Left cardiac atrium (tissue), 4 donors: ENCODE results near the gene CALB2. TPM values are rescaled to one million over a fixed set of nuclear protein-coding genes. Genes with fewer than 3 reads are reported as not detected.

ENCODE experiments used
- ATAC-seq, 2 donors: fragments of 200-7000 bp; cut with Tn5 transposase; one replicate each; pipeline ENCODE4 v1.9.1; 2020; ENCODE audit warnings: mild to moderate bottlenecking in 2 of 2, moderate library complexity in 2 of 2
- DNase-seq: peaks from one replicate; pipeline ENCODE4 v3.0.0-alpha.2; 2020
- intact Hi-C, 2 donors: fragments of 100-400 bp; cut with DNase I; formaldehyde crosslinking; loops; one replicate each; pipeline versions ENCODE4 v1.14.1 to v1.15.1; 2022 to 2023
- total RNA-seq, 2 donors: library from RNA; stranded (reverse); fragmentation: NEBNext Ultra II Directional; extraction: Animal tissue kit (Norgen Biotek cat#: 25700); gene quantifications; one replicate each; pipeline ENCODE4 v1.2.1, GENCODE V29; 2021
- donor health status: DM: no; HTN: yes; CAD: no.
- donor health status: DM: no; HTN: yes; CAD: no; lungs with severe emphysema.
- donor health status: DM: yes; HTN: yes; CAD: no.
- donor health status: Dilated cardiomyopathy.

The CALB2 gene
- total RNA-seq, 2 donors from 2014 or later, result 25.9 to 30.8 TPM

DNA sequence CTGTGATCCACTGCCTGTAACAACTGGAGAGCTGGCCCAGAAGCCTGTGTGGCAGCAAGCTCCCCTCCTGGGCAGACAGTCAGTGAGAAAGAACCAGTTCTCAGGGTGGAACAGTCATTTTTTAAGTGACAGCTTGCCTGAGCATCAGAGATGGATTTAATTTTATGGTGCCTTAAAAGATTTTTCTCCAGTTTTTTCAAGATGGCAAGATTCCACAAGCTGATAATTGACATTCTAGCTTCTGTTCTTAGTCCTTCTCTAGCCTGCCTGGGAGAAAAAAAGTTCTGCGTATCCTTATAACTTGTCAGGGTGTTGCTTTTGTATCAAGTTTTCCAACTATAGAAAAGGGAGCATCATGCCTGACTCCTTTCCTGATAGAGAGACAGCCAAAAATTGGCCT is 21.2 kb downstream of the CALB2 start:
- intact Hi-C loops, result no loop called here
- ATAC-seq, result no peak
- no peak for DNase-seq

DNA sequence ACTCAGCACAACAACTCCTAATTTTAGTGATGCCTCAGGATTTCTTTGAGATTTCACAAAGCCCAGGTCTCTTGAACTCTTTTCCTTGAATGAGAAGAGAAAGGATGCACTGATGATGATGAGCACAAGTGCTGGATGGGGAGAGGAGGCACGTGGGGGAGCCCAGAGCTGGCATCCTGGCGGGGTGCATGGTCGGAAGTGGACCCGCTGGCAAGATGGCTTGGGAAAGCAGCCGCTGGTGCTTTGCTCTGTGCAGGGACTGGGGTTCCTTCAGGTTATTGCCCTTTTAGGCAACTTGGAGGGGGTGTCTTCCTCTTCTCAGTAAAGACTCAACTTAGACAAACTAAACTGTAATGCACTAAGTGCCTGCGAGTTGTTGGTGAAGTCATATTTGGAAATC is 22.3 kb downstream of the CALB2 start:
- ATAC-seq (no peak), DNase-seq (no peak)
- intact Hi-C loops, result no loop called here

DNA sequence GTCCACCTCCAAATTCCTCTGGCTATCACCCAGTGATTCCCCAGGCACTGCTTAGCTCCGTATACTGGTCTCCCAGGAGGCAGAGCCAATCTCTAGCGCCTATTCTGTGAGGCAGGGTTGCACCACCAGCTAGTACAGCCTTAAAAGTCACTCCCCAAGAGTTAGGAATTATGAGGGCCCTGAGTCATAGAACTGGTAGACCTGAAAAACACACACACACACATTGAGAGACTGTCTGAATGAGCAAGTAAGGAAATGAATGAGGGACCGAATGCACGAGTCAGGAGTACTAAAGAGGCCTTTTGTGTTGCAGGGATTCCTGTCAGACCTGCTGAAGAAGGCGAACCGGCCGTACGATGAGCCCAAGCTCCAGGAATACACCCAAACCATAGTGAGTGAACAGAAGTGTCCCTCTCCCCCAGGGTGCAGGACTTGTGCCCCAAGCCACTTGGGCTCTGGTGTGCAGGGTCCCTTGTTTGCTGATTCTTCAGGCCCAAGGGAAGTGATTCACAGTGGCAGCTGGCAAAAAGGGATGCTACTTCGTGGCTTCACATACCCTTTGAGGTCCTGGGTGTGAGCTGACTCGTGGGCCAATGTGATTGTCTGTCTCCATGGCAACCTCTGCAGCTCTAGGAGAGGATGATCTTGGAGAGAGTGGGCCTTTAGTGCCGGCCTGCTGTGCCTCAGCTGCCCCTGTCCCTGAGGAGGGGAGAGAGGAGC is 24.7 kb downstream of the CALB2 start:
- intact Hi-C loops, result no loop called here
- peak; percentile 74 to 97 for ATAC-seq
- no peak for DNase-seq

DNA sequence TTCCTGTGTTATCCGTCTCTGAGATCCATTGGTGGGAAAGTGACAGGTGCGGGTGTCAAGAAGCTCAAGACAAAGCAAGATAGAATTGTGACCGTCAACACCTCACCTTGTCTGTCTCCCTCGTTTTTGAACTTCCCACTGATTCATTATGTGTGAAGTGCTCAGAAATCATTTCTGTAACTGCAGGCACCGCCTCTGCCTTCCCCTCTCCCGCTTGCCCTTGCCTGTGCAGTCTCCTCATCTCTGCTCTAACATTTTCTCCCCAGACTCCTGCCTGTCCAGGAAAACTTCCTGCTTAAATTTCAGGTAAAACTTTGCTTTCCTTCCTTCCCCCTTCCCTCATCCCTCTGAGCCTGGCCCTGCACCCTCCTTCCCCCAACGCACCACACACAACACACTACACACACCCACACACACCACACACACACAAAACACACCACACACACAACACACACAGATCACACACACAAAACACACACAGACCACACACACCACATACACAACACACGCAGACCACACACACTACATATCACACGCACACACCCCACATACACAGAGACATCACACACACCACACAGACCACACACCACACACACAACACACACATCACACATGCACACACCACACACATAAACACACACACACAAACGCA is 25.7 kb downstream of the CALB2 start:
- intact Hi-C loops, result no loop called here
- no peak for DNase-seq

DNA sequence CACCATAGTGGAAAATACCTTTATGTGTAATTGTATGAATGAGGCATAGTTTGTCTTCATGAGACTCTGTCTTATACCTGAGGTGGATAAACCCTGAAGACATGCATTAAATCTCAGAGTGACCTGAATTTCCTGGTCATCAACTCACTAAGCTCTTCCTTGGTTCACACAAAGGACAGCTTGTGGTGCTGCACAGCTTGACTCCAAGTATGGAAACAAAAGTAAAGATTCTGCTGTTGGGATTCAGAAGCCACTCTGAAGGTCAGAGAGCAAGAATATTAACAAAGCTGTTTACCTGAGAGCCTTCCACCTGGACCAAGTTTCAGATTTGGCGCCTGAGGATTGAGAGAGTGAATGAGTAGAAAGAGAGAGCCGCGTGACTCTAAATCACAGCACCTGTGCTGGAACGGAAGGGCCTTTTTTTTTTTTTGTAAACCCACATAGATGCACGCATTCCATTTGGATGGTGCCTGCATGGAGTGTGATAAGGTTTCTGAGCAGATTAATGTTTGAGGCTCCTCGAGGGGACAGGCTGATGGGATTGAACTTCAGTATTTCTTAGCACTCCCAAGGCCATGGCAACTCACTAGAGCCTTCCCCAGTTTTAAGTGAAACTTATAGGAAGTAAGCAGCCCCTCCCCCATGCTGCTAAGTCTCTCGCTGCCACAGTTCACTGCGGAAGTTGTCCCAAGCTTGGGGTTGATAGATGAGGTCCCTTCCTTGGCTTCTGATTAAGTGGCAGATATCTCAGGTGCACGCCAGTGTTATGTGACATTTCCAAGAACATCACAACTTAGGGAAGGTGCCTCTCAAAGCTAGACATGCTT is 28.7 kb downstream of the CALB2 start:
- intact Hi-C loops, result no loop called here
- ATAC-seq (no peak), DNase-seq (no peak)

More for the DNA sequence above, 25.7 kb downstream of the CALB2 start:
- ATAC-seq, result no peak

DNA sequence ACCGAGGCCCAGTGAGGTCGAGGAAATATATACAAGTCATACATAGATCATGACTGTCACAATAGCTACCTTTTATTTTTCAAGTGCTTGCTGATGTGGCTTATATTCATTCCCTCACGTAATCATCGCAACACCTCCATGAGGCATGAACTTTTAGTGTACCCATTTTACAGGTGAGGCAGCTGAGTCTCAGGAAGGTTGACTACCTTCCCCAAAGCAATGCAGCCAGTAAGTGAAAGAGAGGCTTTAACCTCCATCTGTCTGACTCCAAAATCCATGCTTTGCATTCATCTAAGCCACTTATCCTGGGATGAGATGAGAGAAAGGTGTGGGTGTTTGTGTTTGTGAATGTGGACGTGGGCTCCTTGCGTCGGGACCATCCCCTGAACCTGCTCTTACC is 30.8 kb downstream of the CALB2 start:
- intact Hi-C loops, result no loop called here
- DNase-seq (no peak), ATAC-seq (no peak)

DNA sequence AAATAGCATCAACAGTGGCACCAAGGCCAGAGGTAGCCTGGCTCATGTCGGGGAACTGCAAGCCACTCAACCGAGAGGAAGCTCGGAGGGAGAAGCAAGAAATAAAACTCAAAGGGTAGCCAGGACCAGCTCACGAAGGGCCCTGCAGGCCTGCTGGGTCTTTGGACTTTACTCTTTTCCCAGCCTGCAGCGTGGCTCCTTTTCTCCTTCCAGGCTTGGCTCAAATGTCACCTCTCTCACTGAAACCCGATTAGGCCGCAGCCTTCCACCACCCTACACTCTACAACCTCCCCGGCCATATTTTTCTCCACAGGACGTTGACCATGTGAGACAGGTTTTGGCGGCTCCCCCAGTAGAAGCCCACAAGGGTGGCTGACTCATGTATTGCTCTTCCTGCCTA is 38.1 kb downstream of the CALB2 start:
- intact Hi-C loops, result no loop called here
- no peak for DNase-seq

DNA sequence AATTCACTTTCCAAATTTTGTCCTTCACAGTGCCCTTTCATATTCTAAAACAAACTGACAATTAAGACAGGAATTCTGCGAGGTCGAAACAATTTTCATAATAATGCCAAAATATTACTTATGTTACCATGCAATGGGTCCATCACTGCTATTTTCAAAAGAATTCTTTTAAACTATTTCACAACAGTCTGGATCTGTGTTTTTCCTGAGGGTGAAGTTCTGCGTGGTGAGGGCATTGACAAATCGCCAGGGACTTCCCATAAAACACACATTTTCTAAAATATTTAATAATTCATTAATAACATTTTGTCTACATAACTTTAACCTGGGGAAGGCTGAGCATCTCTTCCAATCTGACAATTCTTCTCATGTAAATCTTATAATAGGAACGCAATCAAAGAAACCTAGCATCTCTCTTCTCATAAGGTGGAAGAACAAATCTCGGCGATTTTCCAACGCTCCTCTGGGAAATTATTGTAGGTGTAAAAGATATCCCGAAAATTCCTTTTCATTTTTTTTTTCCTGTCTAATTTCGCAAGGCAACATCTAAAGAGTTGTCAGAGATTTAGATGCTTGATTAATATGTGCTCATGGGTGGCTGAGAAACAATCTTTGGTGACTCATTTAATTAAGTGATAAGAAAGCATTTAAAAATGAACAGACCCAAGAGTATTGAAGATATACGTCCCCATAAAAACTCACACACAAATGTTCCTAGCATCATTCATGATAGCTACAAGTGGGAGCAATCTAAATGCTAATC is 41.5 kb downstream of the CALB2 start:
- DNase-seq (no peak), ATAC-seq (peak in 1 of 2 donors; percentile 50)
- intact Hi-C loops, result no loop called here

More for the DNA sequence above, 38.1 kb downstream of the CALB2 start:
- no peak for ATAC-seq

DNA sequence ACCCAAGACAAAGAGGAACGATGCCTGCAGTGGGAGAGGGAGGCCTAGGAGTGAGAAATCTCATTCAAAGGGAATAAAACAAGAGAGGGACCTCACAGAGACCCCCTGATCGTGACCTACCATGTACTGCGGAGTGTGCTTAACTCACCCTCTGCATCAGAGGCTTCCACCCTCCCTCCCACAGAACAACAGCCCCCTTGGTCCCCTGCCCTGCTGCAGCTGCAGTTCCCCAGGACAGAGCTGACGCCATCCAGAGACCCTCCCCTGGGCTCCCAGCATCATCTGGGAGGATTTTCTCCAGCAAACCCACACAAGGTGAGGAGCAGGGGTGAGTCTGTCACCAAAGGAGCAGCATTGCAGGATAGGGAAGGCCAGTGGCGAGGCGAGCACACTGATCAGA is 43.5 kb downstream of the CALB2 start:
- intact Hi-C loops, result no loop called here
- no peak for ATAC-seq
- DNase-seq, result no peak

DNA sequence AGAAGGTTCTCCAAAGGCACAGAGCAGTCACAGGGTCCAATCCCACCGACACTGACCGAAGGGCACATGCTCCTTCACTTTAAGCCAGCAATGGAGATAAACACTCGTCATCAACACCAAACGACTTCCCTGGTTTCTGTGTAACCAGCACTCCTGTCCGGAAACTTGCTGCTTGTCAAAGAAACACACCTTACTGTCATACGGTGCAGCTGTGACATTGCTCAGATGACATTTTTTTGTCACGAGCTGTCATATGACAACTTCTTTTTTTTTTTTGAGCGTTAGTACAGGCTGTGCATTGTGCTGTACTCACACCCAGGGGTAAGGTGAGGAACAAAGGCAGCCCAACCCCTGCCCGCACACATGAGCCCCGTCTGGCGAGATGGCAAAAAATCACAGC is 44.2 kb downstream of the CALB2 start:
- intact Hi-C loops, result no loop called here
- no peak for ATAC-seq
- no peak for DNase-seq

DNA sequence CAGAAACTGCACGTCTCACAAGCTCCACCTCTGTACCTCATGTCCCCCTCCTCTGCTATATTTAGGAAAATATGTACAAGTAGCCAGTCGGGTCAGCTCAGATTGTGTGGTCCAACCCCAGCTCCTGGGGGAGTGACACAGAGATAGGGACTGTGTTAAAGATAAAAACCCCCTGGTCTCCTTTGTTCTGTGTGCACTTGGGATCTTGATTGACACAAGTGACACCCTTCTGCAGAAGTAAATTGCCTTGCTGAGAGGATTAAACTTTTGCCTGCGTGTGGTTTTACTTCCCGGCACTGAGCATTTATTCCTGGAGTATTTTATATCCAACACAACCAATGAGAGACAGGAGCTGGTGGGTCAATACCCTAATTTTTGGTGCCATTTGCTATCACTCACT is 45.8 kb downstream of the CALB2 start:
- no peak for DNase-seq
- no peak for ATAC-seq
- intact Hi-C loops, result no loop called here

DNA sequence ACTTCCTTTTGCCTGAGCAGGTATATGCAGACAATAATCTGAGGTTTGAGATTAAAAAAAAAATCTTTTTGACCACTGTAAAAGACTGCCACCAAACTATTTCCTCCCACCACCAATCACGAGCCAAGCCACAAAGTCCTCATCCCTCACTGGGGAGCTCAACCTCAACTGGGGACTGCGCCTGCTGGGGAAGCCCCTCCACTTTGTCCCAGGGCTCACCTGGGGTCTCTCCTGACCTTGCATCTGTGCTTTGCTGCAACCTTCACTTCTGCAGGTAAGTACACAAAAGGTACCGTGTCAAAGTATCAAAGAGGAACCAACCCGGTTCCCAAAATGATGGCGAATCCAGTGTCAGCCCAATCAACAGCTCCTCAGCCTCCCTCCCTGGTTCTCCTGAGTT is 47.8 kb downstream of the CALB2 start:
- ATAC-seq (no peak), DNase-seq (no peak)
- intact Hi-C loops, result no loop called here

DNA sequence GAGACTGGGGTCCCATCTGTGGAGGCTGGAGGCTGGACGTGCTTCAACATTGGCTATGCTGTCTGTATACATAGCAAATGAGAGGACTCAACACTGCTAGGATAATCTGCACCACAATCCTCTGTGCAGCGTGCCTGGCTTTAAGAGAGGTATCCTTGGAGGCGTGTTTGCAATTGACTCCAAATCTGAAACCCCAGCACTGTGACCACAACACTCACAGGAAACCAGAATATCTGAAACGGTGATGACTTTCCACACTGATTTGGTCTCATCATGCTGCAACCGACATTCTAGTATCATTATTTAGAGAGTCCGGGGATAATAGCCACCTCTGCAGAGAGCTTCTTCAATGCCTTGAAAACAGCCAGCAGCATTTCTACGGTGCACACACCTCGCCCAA is 48.2 kb downstream of the CALB2 start:
- intact Hi-C loops, result no loop called here
- DNase-seq (no peak), ATAC-seq (no peak)

DNA sequence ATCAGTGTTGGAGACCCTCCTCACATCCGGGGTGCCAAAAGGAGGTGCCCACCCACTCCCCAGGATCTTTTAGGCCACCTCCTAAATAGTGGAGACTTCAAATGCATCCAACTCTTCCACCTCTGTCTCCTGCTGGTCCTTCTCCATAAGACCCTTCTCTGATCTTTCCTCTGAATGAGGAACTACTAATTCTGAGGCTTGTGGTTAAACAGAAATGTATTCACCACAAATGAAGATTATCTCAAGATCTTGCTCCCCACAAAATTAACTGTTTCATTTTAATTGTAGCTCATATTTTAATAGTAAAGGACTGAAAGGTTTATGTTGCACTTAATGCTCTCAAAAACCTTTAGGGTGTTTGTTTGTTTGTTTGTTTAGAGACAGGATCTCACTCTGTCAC is 49.2 kb downstream of the CALB2 start:
- DNase-seq (no peak), ATAC-seq (no peak)
- intact Hi-C loops, result no loop called here

DNA sequence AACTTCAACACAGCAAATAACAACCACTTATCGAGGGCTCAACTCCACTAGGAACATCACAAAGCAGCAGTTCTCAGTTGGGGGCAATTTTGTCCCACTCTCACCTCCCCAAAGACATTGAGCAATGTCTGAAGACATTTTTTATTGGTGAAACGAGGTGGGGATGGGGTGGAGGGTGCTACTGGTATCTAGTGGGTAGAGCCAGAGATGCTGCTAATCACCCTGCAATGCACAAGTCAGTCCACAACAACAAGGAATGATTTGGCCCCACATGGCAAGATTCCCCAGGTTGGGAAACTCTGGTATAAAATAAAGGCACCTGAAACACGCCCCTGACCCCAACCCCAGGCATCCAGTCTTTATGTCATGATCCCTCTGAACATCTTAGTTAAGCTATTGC is 50.0 kb downstream of the CALB2 start:
- no peak for DNase-seq
- intact Hi-C loops, result no loop called here

DNA sequence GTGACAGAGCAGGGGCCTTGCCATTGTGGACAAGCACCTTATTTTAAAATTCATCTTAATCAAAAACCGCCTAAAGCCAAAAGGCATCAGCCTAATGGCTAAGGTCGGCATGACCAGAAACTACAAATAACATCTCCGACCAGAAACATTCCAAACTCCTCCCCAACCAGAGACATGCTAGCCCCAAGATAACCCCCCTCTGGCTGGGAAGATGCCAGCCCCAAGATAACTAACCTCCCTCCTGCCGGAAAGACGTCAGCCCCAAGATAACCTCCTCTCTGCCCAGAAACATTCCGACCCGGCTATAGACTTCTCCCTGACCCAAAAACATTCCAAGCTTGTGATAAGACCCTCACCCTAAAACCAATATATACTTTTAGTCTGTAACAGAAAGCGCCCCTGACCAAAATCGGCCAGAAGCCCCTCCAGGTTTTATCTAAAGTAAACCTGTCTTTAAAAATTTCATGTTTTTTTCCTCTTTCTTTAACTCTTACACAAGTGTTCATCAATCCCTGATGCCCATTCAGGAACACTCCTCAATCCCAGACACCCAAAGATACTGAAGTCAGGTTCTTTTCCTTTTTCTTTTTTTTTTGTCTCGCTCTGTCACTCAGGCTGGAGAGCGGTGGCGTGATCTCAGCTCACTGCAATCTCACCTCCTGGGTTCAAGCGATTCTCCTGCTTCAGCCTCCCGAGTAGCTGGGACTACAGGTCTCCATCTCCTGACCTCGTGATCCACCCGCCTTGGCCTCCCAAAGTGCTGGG is 50.7 kb downstream of the CALB2 start:
- intact Hi-C loops, result no loop called here
- peak; percentile 41 to 86 for ATAC-seq
- DNase-seq, result peak; percentile 80

More for the DNA sequence above, 50.0 kb downstream of the CALB2 start:
- ATAC-seq, result no peak

DNA sequence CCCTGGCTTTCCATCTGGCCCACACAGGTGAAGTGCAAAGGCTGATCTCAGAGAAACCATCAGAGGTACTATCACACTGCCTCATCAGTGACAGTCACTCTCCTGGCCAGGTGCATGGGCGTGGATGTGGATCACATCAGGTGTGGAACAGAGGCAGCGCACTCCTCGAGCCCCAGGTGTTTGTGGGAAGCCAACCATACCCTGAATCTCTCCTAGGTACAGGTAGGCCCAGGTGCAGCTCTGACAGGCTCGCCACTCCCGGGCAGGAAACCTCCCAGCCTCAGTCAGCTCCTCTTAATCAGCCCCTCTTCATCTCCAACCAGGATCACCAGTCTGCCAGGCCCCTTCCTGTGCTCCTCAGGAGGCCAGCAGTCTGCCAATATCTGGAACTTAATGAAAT is 51.6 kb downstream of the CALB2 start:
- DNase-seq, result no peak
- no peak for ATAC-seq
- intact Hi-C loops, result no loop called here

DNA sequence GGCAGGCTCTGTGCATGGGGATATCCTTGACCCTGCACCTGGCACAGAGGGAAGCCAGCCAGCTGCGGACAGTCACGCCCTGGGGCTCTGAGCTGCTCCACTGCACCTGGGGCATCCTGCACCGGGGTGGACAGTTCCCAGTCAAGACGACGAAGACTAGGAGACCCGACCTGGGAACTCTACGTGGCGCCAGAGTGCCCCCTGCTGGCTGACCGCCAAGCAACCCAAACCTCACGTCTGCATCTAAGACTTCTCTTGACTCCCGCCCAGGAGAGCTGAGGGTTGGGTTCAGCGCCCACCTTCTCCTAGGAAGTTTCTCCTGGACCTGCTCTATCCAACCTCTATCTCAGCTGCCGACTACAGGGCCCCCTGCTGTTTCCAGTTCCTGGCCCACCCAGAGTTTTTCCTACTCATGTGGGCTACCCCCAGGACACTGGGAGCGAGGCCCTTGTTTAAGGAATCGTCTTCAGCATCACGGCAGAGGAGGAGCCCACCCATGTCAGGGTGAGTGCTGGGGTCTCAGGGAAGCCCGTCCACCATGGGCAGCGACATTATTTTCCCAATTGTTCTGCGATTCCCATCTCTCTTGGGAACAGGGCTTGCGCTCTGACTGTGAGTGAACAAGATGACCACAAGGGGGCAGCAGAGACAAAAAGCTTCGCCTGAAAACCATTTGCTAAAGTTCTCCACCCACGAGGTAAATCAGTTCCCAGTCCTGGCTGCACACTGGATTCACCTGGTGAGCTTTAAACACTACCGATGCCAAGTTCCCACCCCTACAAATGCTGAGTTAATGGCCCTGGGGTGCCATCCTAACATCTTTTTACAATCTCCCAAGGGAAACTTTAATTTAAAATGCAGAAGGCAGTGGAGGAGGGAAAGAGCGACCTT is 54.0 kb downstream of the CALB2 start:
- DNase-seq, result peak; percentile 64
- peak; percentile 71 to 73 for ATAC-seq
- intact Hi-C loops, result loop anchor here (2.0 kb wide), 2 partner anchors 86 to 88 kb away; no protein-coding TSS in a partner anchor
